Trophoblast cell (in vitro differentiated cells and primary cell): Measurements from ENCODE around the gene CAPS.

Experiments
- DNase-seq, 2 donors: peaks; one replicate each; pipeline ENCODE4 v3.0.0-alpha.2; 2016
- H2AFZ ChIP-seq: 2 replicates; pipeline ENCODE4 v1.6.1; 2013; ENCODE audit warnings: low read length, moderate library complexity, mild to moderate bottlenecking; ENCODE audit not compliant: insufficient read depth, poor library complexity
- H2AK5ac ChIP-seq: 2 replicates; pipeline ENCODE4 v1.6.1; 2013; ENCODE audit warnings: mild to moderate bottlenecking, low read length
- H2BK120ac ChIP-seq: 2 replicates; pipeline ENCODE4 v1.6.1; 2013; ENCODE audit warnings: low read length, mild to moderate bottlenecking, moderate library complexity; ENCODE audit not compliant: insufficient read depth, poor library complexity
- H2BK12ac ChIP-seq: 2 replicates; pipeline ENCODE4 v1.6.1; 2013; ENCODE audit warnings: mild to moderate bottlenecking, low read length, moderate library complexity
- H2BK5ac ChIP-seq: 2 replicates; pipeline ENCODE4 v1.6.1; 2013; ENCODE audit warnings: low read length, low read depth, moderate library complexity, mild to moderate bottlenecking; ENCODE audit not compliant: poor library complexity
- H3K14ac ChIP-seq: 2 replicates; pipeline ENCODE4 v1.6.1; 2013; ENCODE audit warnings: mild to moderate bottlenecking, low read length
- H3K18ac ChIP-seq: 2 replicates; pipeline ENCODE4 v1.6.1; 2013; ENCODE audit warnings: mild to moderate bottlenecking, low read length
- H3K23ac ChIP-seq: 2 replicates; pipeline ENCODE4 v1.6.1; 2013; ENCODE audit warnings: low read length
- H3K27ac ChIP-seq: 2 replicates; pipeline ENCODE4 v1.5.1; 2013; ENCODE audit warnings: low read depth, mild to moderate bottlenecking, inconsistent platforms, low read length, moderate library complexity
- H3K27me3 ChIP-seq: 2 replicates; pipeline ENCODE4 v1.6.1; 2013; ENCODE audit warnings: inconsistent platforms, mild to moderate bottlenecking, low read length, moderate library complexity; ENCODE audit not compliant: insufficient read depth
- H3K36me3 ChIP-seq, 2 experiments: 1 replicate in 1 of 2; 2 replicates in 1 of 2; pipeline ENCODE4 v1.6.1; 2013; ENCODE audit warnings: low read length in 2 of 2, mild to moderate bottlenecking in 2 of 2, moderate library complexity in 1 of 2; ENCODE audit not compliant: insufficient read depth in 2 of 2, control insufficient read depth in 1 of 2
- H3K4ac ChIP-seq: 2 replicates; pipeline ENCODE4 v1.6.1; 2013; ENCODE audit warnings: low read depth, mild to moderate bottlenecking, low read length, moderate library complexity
- H3K4me1 ChIP-seq, 2 experiments: 1 replicate in 1 of 2; 2 replicates in 1 of 2; pipeline ENCODE4 v1.6.1; 2013; ENCODE audit warnings: low read length in 2 of 2, mild to moderate bottlenecking in 2 of 2, moderate library complexity in 1 of 2; ENCODE audit not compliant: insufficient read depth in 2 of 2, control insufficient read depth in 1 of 2
- H3K4me2 ChIP-seq: 2 replicates; pipeline ENCODE4 v1.6.1; 2013; ENCODE audit warnings: inconsistent platforms, mild to moderate bottlenecking, low read length, moderate library complexity
- H3K4me3 ChIP-seq: 2 replicates; pipeline ENCODE4 v1.5.1; 2013; ENCODE audit warnings: mild to moderate bottlenecking, low read depth, low read length, inconsistent platforms
- H3K79me1 ChIP-seq: one replicate; pipeline ENCODE4 v1.6.1; 2013; ENCODE audit warnings: low read length
- H3K79me2 ChIP-seq: 2 replicates; pipeline ENCODE4 v1.6.1; 2013; ENCODE audit warnings: low read length, mild to moderate bottlenecking; ENCODE audit not compliant: control insufficient read depth, insufficient read depth, poor library complexity
- H3K9ac ChIP-seq: 2 replicates; pipeline ENCODE4 v1.6.1; 2013; ENCODE audit warnings: mild to moderate bottlenecking, low read length
- H3K9me3 ChIP-seq: 2 replicates; pipeline ENCODE4 v1.6.1; 2013; ENCODE audit warnings: low read depth, mild to moderate bottlenecking, control low read depth, inconsistent platforms, low read length; ENCODE audit not compliant: insufficient read depth
- H4K12ac ChIP-seq: 2 replicates; pipeline ENCODE4 v1.6.1; 2013; ENCODE audit warnings: low read depth, mild to moderate bottlenecking, low read length, moderate library complexity
- H4K8ac ChIP-seq: 2 replicates; pipeline ENCODE4 v1.6.1; 2013; ENCODE audit warnings: low read depth, mild to moderate bottlenecking, low read length, moderate library complexity
- H4K91ac ChIP-seq: one replicate; pipeline ENCODE4 v1.6.1; 2013; ENCODE audit warnings: low read depth, mild to moderate bottlenecking, low read length, moderate library complexity
- WGBS: extraction: QIAGEN DNeasy Blood & Tissue Kit; methylation state at CpG from one replicate; pipeline ENCODE4 v1.1.7; 2013; ENCODE audit warnings: missing lambda C conversion rate; ENCODE audit not compliant: insufficient read length, insufficient coverage; ENCODE audit errors: extremely low coverage; 5-methylcytosine and 5-hydroxymethylcytosine counted together

The CAPS gene

GRCh38 chr19:5954293-5954692, 40.2 kb downstream of the CAPS start:
- H3K18ac ChIP-seq, result no peak overlapping the region
- peaks cover 11 to 25% of the 10 kb centered on the region in 2 experiments for H3K4me1 ChIP-seq
- H2AFZ ChIP-seq, result no peak overlapping the region
- no peak overlapping the region for H3K23ac ChIP-seq
- H3K79me2 ChIP-seq, result peaks cover 3% of the 10 kb centered on the region
- H3K27me3 ChIP-seq, result no peaks in the 10 kb centered on the region
- no peak overlapping the region for H2BK5ac ChIP-seq
- no peak overlapping the region for H3K14ac ChIP-seq
- no peak overlapping the region for H4K91ac ChIP-seq
- H3K36me3 ChIP-seq, result peaks cover 7 to 18% of the 10 kb centered on the region in 2 experiments
- no peak overlapping the region for H3K9ac ChIP-seq
- H3K79me1 ChIP-seq, result no peaks in the 10 kb centered on the region
- H3K4me3 ChIP-seq, result no peak overlapping the region
- H2AK5ac ChIP-seq, result no peak overlapping the region
- H2BK120ac ChIP-seq, result no peak overlapping the region
- H3K27ac ChIP-seq, result no peak overlapping the region
- no peak overlapping the region for H4K12ac ChIP-seq
- WGBS, result no CpG with 5 or more reads among the region's 6 CpGs
- no peak overlapping the region for H4K8ac ChIP-seq
- H3K9me3 ChIP-seq, result no peaks in the 10 kb centered on the region
- no peak overlapping the region for H2BK12ac ChIP-seq
- DNase-seq, result no peak
- H3K4me2 ChIP-seq, result no peak overlapping the region
- H3K4ac ChIP-seq, result no peak overlapping the region

DNA sequence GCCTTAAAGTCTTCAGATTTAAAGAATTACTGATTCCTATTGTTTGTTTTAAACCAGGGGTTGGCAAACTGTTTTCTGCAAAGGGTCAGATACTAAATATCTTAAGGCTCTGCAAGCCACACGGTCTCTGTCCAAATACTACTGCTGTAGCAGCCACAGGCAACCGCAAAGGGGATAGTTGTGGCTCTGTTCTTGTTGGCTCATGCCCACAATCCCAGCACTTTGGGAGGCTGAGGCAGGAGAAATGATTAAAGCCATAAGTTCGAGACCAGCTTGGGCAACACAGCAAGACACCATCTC, 41.5 kb downstream of the CAPS start:
- DNase-seq, result no peak
- no peak overlapping the region for H4K91ac ChIP-seq
- no CpG with 5 or more reads among the region's 3 CpGs for WGBS
- H3K4ac ChIP-seq, result no peak overlapping the region
- H3K79me1 ChIP-seq, result no peaks in the 10 kb centered on the region
- peaks cover 11 to 16% of the 10 kb centered on the region in 2 experiments for H3K4me1 ChIP-seq
- H3K36me3 ChIP-seq, result peaks cover 3 to 8% of the 10 kb centered on the region in 2 experiments
- H4K12ac ChIP-seq, result no peak overlapping the region
- no peak overlapping the region for H3K4me2 ChIP-seq
- no peak overlapping the region for H2BK5ac ChIP-seq
- H4K8ac ChIP-seq, result no peak overlapping the region
- no peak overlapping the region for H3K27ac ChIP-seq
- H3K18ac ChIP-seq, result no peak overlapping the region
- no peak overlapping the region for H3K14ac ChIP-seq
- no peak overlapping the region for H3K23ac ChIP-seq
- H2AK5ac ChIP-seq, result no peak overlapping the region
- H2AFZ ChIP-seq, result no peak overlapping the region
- peaks cover 4% of the 10 kb centered on the region for H3K79me2 ChIP-seq
- H3K9me3 ChIP-seq, result no peaks in the 10 kb centered on the region
- H3K9ac ChIP-seq, result no peak overlapping the region
- H3K4me3 ChIP-seq, result no peak overlapping the region
- H2BK12ac ChIP-seq, result no peak overlapping the region
- H2BK120ac ChIP-seq, result no peak overlapping the region
- H3K27me3 ChIP-seq, result no peaks in the 10 kb centered on the region

DNA sequence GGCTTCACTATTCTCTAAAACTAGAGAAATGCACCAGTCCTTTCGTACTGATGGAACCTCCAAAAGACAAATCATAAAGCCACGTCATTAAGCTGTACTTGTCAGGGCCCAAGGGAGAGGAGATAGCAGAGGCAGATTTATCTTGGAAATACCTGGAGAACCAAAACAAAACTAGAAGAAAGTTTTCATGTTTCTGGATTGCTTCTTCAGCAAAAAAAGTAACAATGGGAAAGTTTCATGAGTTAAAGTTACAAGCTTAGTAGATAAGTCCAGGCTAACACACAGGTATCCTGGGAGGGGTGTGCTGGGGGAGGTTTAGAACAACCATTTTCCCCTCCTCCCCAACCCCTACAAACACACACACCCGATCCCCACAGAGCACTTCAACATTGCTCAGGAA, 42.3 kb downstream of the CAPS start:
- no peak overlapping the region for H2AK5ac ChIP-seq
- no peak overlapping the region for H3K4me2 ChIP-seq
- no peak overlapping the region for H3K4me3 ChIP-seq
- H2BK12ac ChIP-seq, result no peak overlapping the region
- peaks cover 10 to 16% of the 10 kb centered on the region in 2 experiments for H3K4me1 ChIP-seq
- peaks cover 7% of the 10 kb centered on the region for H3K79me2 ChIP-seq
- no CpG with 5 or more reads among the region's 3 CpGs for WGBS
- H3K27me3 ChIP-seq, result no peaks in the 10 kb centered on the region
- no peak overlapping the region for H3K23ac ChIP-seq
- H4K12ac ChIP-seq, result no peak overlapping the region
- H3K27ac ChIP-seq, result no peak overlapping the region
- H3K9me3 ChIP-seq, result no peaks in the 10 kb centered on the region
- peaks cover under 1 to 8% of the 10 kb centered on the region in 2 experiments for H3K36me3 ChIP-seq
- H3K4ac ChIP-seq, result no peak overlapping the region
- H2BK120ac ChIP-seq, result no peak overlapping the region
- no peak overlapping the region for H3K9ac ChIP-seq
- no peak overlapping the region for H2AFZ ChIP-seq
- no peaks in the 10 kb centered on the region for H3K79me1 ChIP-seq
- DNase-seq, result no peak
- no peak overlapping the region for H4K8ac ChIP-seq
- no peak overlapping the region for H2BK5ac ChIP-seq
- H3K18ac ChIP-seq, result no peak overlapping the region
- H4K91ac ChIP-seq, result no peak overlapping the region
- no peak overlapping the region for H3K14ac ChIP-seq

- Histone ChIP-seq H3K9ac (no peak overlapping the region), H2BK120ac (no peak overlapping the region), H2AK5ac (no peak overlapping the region), H4K12ac (no peak overlapping the region), H3K36me3 (peaks cover 0 to 8% of the 10 kb centered on the region in 2 experiments), H2AFZ (no peak overlapping the region), H3K18ac (no peak overlapping the region), H3K23ac (no peak overlapping the region), H3K4ac (no peak overlapping the region), H3K79me2 (peaks cover 7% of the 10 kb centered on the region), H3K4me1 (peaks cover 6 to 16% of the 10 kb centered on the region in 2 experiments), H3K4me2 (no peak overlapping the region), H3K14ac (no peak overlapping the region), H2BK5ac (no peak overlapping the region), H3K79me1 (no peaks in the 10 kb centered on the region), H3K9me3 (no peaks in the 10 kb centered on the region), H3K27ac (no peak overlapping the region), H3K27me3 (no peaks in the 10 kb centered on the region), H3K4me3 (no peak overlapping the region), H4K8ac (no peak overlapping the region), H2BK12ac (no peak overlapping the region), H4K91ac (no peak overlapping the region)
- no peak for DNase-seq
- WGBS, result no CpG with 5 or more reads among the region's 12 CpGs
Observed at GRCh38 chr19:5956728-5957127, 42.7 kb downstream of the CAPS start.
